ENCODE results near the gene XIRP2.

DNA sequence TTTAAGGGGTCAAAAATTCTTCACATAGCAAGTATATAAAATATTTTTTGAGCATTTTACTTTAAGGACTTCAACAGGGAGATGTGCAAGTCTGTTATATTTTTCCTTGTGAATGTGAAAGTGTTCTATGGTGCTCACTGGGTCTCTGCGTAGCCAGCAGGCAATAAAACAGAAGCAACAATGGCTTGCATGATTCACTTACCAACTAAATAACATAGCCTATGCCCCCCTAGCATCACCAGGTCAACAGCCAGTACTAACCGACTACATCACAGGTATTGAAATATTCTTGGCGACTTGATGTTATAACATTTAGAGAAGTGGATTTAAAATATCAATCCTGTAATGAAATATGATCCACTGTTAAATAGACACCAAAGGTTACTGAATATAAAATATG, 398.9 kb downstream of the XIRP2 start:
- TF ChIP-seq, protein P1, sequence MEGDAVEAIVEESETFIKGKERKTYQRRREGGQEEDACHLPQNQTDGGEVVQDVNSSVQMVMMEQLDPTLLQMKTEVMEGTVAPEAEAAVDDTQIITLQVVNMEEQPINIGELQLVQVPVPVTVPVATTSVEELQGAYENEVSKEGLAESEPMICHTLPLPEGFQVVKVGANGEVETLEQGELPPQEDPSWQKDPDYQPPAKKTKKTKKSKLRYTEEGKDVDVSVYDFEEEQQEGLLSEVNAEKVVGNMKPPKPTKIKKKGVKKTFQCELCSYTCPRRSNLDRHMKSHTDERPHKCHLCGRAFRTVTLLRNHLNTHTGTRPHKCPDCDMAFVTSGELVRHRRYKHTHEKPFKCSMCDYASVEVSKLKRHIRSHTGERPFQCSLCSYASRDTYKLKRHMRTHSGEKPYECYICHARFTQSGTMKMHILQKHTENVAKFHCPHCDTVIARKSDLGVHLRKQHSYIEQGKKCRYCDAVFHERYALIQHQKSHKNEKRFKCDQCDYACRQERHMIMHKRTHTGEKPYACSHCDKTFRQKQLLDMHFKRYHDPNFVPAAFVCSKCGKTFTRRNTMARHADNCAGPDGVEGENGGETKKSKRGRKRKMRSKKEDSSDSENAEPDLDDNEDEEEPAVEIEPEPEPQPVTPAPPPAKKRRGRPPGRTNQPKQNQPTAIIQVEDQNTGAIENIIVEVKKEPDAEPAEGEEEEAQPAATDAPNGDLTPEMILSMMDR (IDR thresholded peaks at IDR 0.05), result no peak
- TF ChIP-seq CEBPB (IDR thresholded peaks at IDR 0.05) (no peak), TP53 (CRISPR knock-in tag; IDR thresholded peaks at IDR 0.05) (no peak), RNF2 (IDR thresholded peaks at IDR 0.05; ENCODE audit: borderline replicate concordance, low read depth) (no peak), JUNB (IDR thresholded peaks at IDR 0.05) (no peak), HDAC2 (IDR thresholded peaks at IDR 0.05) (no peak), MAZ (IDR thresholded peaks at IDR 0.05; ENCODE audit: borderline replicate concordance, low read depth, low read length) (no peak), RAD21 (conservative IDR thresholded peaks at IDR 0.05 in 1 of 2, IDR thresholded peaks at IDR 0.05 in 1 of 2) (no peak), KDM1A (IDR thresholded peaks at IDR 0.05; ENCODE audit: low read depth) (no peak), CHD2 (IDR thresholded peaks at IDR 0.05; ENCODE audit: low read length, partially characterized antibody) (no peak), RCOR1 (IDR thresholded peaks at IDR 0.05; ENCODE audit: low read depth, low read length) (no peak)
- TF ChIP-seq, protein P2, sequence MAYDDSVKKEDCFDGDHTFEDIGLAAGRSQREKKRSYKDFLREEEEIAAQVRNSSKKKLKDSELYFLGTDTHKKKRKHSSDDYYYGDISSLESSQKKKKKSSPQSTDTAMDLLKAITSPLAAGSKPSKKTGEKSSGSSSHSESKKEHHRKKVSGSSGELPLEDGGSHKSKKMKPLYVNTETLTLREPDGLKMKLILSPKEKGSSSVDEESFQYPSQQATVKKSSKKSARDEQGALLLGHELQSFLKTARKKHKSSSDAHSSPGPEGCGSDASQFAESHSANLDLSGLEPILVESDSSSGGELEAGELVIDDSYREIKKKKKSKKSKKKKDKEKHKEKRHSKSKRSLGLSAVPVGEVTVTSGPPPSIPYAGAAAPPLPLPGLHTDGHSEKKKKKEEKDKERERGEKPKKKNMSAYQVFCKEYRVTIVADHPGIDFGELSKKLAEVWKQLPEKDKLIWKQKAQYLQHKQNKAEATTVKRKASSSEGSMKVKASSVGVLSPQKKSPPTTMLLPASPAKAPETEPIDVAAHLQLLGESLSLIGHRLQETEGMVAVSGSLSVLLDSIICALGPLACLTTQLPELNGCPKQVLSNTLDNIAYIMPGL (CRISPR knock-in tag; IDR thresholded peaks at IDR 0.05; ENCODE audit: borderline replicate concordance), result no peak
- TF ChIP-seq, protein P3, sequence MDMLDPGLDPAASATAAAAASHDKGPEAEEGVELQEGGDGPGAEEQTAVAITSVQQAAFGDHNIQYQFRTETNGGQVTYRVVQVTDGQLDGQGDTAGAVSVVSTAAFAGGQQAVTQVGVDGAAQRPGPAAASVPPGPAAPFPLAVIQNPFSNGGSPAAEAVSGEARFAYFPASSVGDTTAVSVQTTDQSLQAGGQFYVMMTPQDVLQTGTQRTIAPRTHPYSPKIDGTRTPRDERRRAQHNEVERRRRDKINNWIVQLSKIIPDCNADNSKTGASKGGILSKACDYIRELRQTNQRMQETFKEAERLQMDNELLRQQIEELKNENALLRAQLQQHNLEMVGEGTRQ (IDR thresholded peaks at IDR 0.05), result no peak
